ENCODE data around the gene TBC1D22A. TPM values are rescaled to one million over a fixed set of nuclear protein-coding genes. Genes with fewer than 3 reads are reported as not detected.
"Not testable (repeated sequence)": the region's sequence is repeated elsewhere in the genome, so short reads cannot be mapped to it uniquely, and the experiment has no call there.

The TBC1D22A gene
- total RNA-seq, 1 donor from 2014 or later: 24.2 TPM

DNA sequence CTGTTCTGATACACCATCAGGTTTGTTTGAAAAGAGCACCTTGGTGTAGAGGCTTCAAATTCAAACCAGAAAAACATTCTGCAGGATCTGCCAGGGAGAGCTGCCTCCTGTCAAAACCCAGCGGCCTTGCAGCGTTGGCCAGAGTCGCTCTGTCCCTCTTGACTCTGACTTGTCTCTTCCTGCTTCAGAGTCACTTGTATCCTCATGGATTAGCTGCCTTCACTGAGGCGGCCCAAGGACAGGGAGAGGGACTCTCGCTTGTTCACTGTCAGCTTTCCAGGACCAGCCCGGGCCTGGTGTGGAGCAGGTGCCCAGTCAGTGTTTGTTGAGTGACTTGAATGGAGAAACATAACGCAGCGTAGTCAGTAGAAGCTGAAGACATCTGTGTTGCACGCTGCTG, 18.0 kb downstream of the TBC1D22A start:
- no peaks in the 10 kb centered on the region for H3K9me3 ChIP-seq (ENCODE audit: insufficient read depth, low read depth, low read length)
- peaks cover 7% of the 10 kb centered on the region for H3K36me3 Mint-ChIP-seq (ENCODE audit: low read depth, unreplicated experiment)
- H2AFZ ChIP-seq (ENCODE audit: low read depth, low read length): no peak overlapping the region
- TF ChIP-seq EZH2 (IDR thresholded peaks at IDR 0.05; ENCODE audit: insufficient read depth, low read length): no peak
- TF ChIP-seq, protein P1, sequence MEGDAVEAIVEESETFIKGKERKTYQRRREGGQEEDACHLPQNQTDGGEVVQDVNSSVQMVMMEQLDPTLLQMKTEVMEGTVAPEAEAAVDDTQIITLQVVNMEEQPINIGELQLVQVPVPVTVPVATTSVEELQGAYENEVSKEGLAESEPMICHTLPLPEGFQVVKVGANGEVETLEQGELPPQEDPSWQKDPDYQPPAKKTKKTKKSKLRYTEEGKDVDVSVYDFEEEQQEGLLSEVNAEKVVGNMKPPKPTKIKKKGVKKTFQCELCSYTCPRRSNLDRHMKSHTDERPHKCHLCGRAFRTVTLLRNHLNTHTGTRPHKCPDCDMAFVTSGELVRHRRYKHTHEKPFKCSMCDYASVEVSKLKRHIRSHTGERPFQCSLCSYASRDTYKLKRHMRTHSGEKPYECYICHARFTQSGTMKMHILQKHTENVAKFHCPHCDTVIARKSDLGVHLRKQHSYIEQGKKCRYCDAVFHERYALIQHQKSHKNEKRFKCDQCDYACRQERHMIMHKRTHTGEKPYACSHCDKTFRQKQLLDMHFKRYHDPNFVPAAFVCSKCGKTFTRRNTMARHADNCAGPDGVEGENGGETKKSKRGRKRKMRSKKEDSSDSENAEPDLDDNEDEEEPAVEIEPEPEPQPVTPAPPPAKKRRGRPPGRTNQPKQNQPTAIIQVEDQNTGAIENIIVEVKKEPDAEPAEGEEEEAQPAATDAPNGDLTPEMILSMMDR (IDR thresholded peaks at IDR 0.05; ENCODE audit: insufficient read depth, low read depth, low read length): no peak
- H3K36me3 ChIP-seq (ENCODE audit: insufficient read depth, low read length): peaks cover 2% of the 10 kb centered on the region
- peaks cover 28% of the 10 kb centered on the region for H3K4me1 Mint-ChIP-seq (ENCODE audit: low read depth, unreplicated experiment)
- H3K9me3 Mint-ChIP-seq (ENCODE audit: unreplicated experiment): no peaks in the 10 kb centered on the region
- H3K27ac Mint-ChIP-seq (ENCODE audit: unreplicated experiment): no peak overlapping the region
- H3K27me3 ChIP-seq (ENCODE audit: insufficient read depth, low read length): no peaks in the 10 kb centered on the region
- peaks cover 78% of the 10 kb centered on the region for H4K20me1 ChIP-seq (ENCODE audit: insufficient read depth, low read length)
- FAIRE-seq (no peak), DNase-seq (ENCODE audit: low read depth) (no peak)
- H3K9ac ChIP-seq (ENCODE audit: low read length): no peak overlapping the region
- H3K4me3 Mint-ChIP-seq (ENCODE audit: unreplicated experiment): no peak overlapping the region
- peaks cover 93% of the 10 kb centered on the region for H3K79me2 ChIP-seq (ENCODE audit: insufficient read depth, low read length)
- no peak overlapping the region for H3K4me3 ChIP-seq (ENCODE audit: insufficient read depth, low read depth, low read length)
- H3K4me2 ChIP-seq (ENCODE audit: low read length): no peak overlapping the region
- no peaks in the 10 kb centered on the region for H3K27me3 Mint-ChIP-seq (ENCODE audit: low read depth, unreplicated experiment)
- H3K4me1 ChIP-seq (ENCODE audit: insufficient read depth, low read length): no peaks in the 10 kb centered on the region
- H3K27ac ChIP-seq (ENCODE audit: low read depth, low read length): no peak overlapping the region

GRCh38 chr22:46781291-46781690, 18.8 kb downstream of the TBC1D22A start:
- Histone ChIP-seq H2AFZ (ENCODE audit: low read depth, low read length) (no peak overlapping the region), H3K9me3 (ENCODE audit: insufficient read depth, low read depth, low read length) (no peaks in the 10 kb centered on the region), H3K27ac (ENCODE audit: low read depth, low read length) (no peak overlapping the region), H3K36me3 (ENCODE audit: insufficient read depth, low read length) (peaks cover 2% of the 10 kb centered on the region), H4K20me1 (ENCODE audit: insufficient read depth, low read length) (peaks cover 70% of the 10 kb centered on the region), H3K9ac (ENCODE audit: low read length) (no peak overlapping the region), H3K4me1 (ENCODE audit: insufficient read depth, low read length) (no peaks in the 10 kb centered on the region), H3K27me3 (ENCODE audit: insufficient read depth, low read length) (no peaks in the 10 kb centered on the region), H3K79me2 (ENCODE audit: insufficient read depth, low read length) (peaks cover 93% of the 10 kb centered on the region), H3K4me2 (ENCODE audit: low read length) (no peak overlapping the region), H3K4me3 (ENCODE audit: insufficient read depth, low read depth, low read length) (no peak overlapping the region)
- Mint-ChIP-seq H3K4me1 (ENCODE audit: low read depth, unreplicated experiment) (peaks cover 21% of the 10 kb centered on the region), H3K27ac (ENCODE audit: unreplicated experiment) (no peak overlapping the region), H3K27me3 (ENCODE audit: low read depth, unreplicated experiment) (no peaks in the 10 kb centered on the region), H3K4me3 (ENCODE audit: unreplicated experiment) (no peak overlapping the region), H3K9me3 (ENCODE audit: unreplicated experiment) (peaks cover 2% of the 10 kb centered on the region), H3K36me3 (ENCODE audit: low read depth, unreplicated experiment) (peaks cover 8% of the 10 kb centered on the region)
- DNase-seq (ENCODE audit: low read depth) (no peak), FAIRE-seq (no peak)
- TF ChIP-seq, protein P1 (IDR thresholded peaks at IDR 0.05; ENCODE audit: insufficient read depth, low read depth, low read length): no peak
- no peak for TF ChIP-seq EZH2 (IDR thresholded peaks at IDR 0.05; ENCODE audit: insufficient read depth, low read length)

DNA sequence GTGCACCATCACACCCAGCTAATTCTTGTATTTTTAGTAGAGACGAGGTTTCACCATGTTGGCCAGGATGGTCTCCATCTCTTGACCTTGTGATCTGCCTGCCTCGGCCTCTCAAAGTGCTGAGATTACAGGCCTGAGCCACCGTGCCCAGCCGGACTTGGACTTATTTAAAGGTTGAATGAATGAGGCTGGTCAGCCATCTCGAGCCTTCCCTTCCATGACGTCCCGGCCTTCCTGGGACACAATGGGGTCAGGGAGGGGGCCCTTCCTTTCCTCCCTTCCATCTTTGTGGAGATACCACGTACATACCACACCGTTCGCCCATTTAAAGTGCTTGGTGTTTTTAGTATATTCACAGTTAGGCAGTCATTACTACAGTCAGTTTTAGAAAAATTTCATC, 19.8 kb downstream of the TBC1D22A start:
- not testable (repeated sequence) for H3K27ac ChIP-seq (ENCODE audit: low read depth, low read length); FAIRE-seq; H3K9me3 ChIP-seq (ENCODE audit: insufficient read depth, low read depth, low read length); H3K27me3 Mint-ChIP-seq (ENCODE audit: low read depth, unreplicated experiment); H3K27me3 ChIP-seq (ENCODE audit: insufficient read depth, low read length); H3K4me3 ChIP-seq (ENCODE audit: insufficient read depth, low read depth, low read length); H3K4me3 Mint-ChIP-seq (ENCODE audit: unreplicated experiment); DNase-seq (ENCODE audit: low read depth); H3K4me1 ChIP-seq (ENCODE audit: insufficient read depth, low read length); H2AFZ ChIP-seq (ENCODE audit: low read depth, low read length); H3K4me2 ChIP-seq (ENCODE audit: low read length); H3K9ac ChIP-seq (ENCODE audit: low read length); H3K27ac Mint-ChIP-seq (ENCODE audit: unreplicated experiment); H3K9me3 Mint-ChIP-seq (ENCODE audit: unreplicated experiment); H3K36me3 ChIP-seq (ENCODE audit: insufficient read depth, low read length)
- peaks cover 92% of the 10 kb centered on the region for H3K79me2 ChIP-seq (ENCODE audit: insufficient read depth, low read length)
- peaks cover 12% of the 10 kb centered on the region for H3K4me1 Mint-ChIP-seq (ENCODE audit: low read depth, unreplicated experiment)
- H4K20me1 ChIP-seq (ENCODE audit: insufficient read depth, low read length): peaks cover 63% of the 10 kb centered on the region
- H3K36me3 Mint-ChIP-seq (ENCODE audit: low read depth, unreplicated experiment): peaks cover 12% of the 10 kb centered on the region

Measured in astrocyte (in vitro differentiated cells and primary cell).